Calu3 (cell line): ENCODE results near the gene SMAD7. TPM values are rescaled to one million over a fixed set of nuclear protein-coding genes. Genes with fewer than 3 reads are reported as not detected.

Source experiments
- BruUV-seq: library from RNA; stranded (reverse); fragments of 400-500 nt; replicated peaks from 2 replicates; lab custom pipeline; 2021; lab: Mats Ljungman, UMichigan
- CTCF ChIA-PET: fragments of 300-600 bp; sonication (Branson Sonifier 250); formaldehyde crosslinking; loops from one replicate; lab custom pipeline; 2022; ENCODE audit warnings: antibody characterized with exemption; lab: Charles Lee
- DNase-seq: peaks from one replicate; pipeline ENCODE4 v3.0.0; 2022
- H3K27ac Mint-ChIP-seq: one replicate; pipeline ENCODE4 v1.8.0; 2022; ENCODE audit warnings: mixed read lengths; ENCODE audit not compliant: unreplicated experiment
- H3K27me3 Mint-ChIP-seq: one replicate; pipeline ENCODE4 v1.8.0; 2022; ENCODE audit warnings: mixed read lengths; ENCODE audit not compliant: unreplicated experiment
- H3K36me3 Mint-ChIP-seq: one replicate; pipeline ENCODE4 v1.8.0; 2022; ENCODE audit warnings: mild to moderate bottlenecking, moderate library complexity, mixed read lengths; ENCODE audit not compliant: insufficient read depth, unreplicated experiment
- H3K4me1 Mint-ChIP-seq: one replicate; pipeline ENCODE4 v1.8.0; 2022; ENCODE audit warnings: mild to moderate bottlenecking, low read depth, mixed read lengths; ENCODE audit not compliant: unreplicated experiment
- H3K4me3 Mint-ChIP-seq: one replicate; pipeline ENCODE4 v1.8.0; 2022; ENCODE audit warnings: mild to moderate bottlenecking, low read depth, moderate library complexity, mixed read lengths; ENCODE audit not compliant: unreplicated experiment
- H3K9me3 Mint-ChIP-seq: one replicate; pipeline ENCODE4 v1.8.0; 2022; ENCODE audit warnings: low read depth, mixed read lengths; ENCODE audit not compliant: unreplicated experiment
- intact Hi-C: fragments of 100-400 bp; cut with micrococcal nuclease; formaldehyde crosslinking; loops from one replicate; pipeline ENCODE4 v1.10.0; 2022; ENCODE audit not compliant: unreplicated experiment
- total RNA-seq: library from RNA; stranded (reverse); gene quantifications from 2 replicates; pipeline ENCODE4 v1.2.3, GENCODE V29; 2022
- TF ChIP-seq, protein P1 (sequence below): fragments of 200-600 bp; IDR thresholded peaks from one replicate; pipeline ENCODE4 v1.8.0; 2022; ENCODE audit warnings: antibody characterized with exemption; ENCODE audit not compliant: unreplicated experiment

The SMAD7 gene
- total RNA-seq, 1 experiment from 2014 or later, result 13.7 TPM

DNA sequence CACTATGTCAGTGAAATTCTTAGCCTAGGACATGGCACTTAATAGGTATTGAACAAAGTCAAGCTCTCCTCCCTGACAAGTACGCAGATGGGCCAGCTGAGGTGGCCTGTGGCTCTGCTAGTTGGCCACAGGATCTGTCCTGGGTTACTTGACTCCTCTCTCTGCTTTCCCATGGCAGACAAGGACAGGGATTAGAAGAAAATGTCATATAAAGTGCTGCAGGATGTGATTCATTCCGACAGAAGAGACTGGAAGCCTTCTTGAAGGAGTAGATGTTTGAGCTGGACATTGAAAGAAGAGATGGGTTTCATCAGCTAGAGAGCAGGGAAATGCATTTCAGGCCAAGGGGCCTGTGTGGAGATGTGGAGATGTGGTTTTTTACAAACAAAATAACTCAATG is 46.7 kb downstream of the SMAD7 start:
- Mint-ChIP-seq H3K4me3 (no peak overlapping the region), H3K27ac (no peak overlapping the region), H3K9me3 (peaks cover 16% of the 10 kb centered on the region), H3K4me1 (peaks cover 14% of the 10 kb centered on the region), H3K27me3 (no peaks in the 10 kb centered on the region), H3K36me3 (peaks cover 9% of the 10 kb centered on the region)
- intact Hi-C loops, result no loop called here
- CTCF ChIA-PET, result no interaction called here
- BruUV-seq, result no TSS peak
- TF ChIP-seq, protein P1, sequence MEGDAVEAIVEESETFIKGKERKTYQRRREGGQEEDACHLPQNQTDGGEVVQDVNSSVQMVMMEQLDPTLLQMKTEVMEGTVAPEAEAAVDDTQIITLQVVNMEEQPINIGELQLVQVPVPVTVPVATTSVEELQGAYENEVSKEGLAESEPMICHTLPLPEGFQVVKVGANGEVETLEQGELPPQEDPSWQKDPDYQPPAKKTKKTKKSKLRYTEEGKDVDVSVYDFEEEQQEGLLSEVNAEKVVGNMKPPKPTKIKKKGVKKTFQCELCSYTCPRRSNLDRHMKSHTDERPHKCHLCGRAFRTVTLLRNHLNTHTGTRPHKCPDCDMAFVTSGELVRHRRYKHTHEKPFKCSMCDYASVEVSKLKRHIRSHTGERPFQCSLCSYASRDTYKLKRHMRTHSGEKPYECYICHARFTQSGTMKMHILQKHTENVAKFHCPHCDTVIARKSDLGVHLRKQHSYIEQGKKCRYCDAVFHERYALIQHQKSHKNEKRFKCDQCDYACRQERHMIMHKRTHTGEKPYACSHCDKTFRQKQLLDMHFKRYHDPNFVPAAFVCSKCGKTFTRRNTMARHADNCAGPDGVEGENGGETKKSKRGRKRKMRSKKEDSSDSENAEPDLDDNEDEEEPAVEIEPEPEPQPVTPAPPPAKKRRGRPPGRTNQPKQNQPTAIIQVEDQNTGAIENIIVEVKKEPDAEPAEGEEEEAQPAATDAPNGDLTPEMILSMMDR, result no peak
- no peak for DNase-seq

DNA sequence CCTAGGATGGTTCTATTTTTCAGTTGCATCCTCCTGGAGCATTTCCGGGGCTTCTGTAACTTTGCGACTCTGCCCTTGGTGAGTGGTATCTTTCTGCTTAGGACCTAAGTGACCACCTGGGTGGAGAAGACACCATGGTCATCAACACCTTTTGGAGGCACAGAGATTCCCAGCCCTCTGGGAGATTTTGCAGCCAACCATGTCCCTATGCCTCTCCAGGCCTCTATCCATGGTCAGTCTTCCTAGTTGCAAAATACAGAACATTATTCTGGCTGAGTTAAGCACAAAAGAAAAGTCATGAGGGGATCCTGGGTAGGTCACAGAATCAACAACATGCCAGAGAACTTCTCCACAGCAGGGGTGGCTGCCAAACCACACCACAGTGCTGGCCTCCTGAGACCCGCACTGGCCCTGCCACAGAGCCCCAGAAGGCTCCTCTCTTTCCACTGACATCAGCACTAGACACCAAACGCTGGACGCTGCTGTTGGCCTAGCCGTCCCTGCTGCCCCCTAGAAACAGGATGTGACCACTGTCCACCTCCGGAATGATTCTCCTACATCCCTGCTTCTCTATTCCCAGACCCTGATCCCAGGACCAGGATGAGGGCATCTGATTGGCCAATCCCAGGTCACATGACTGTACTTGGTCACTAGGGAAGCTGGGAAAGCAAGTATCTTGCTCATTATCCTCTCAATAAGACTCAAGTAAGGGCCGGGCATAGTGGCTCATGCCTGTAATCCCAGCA is 47.7 kb downstream of the SMAD7 start:
- peaks cover 9% of the 10 kb centered on the region for H3K36me3 Mint-ChIP-seq
- no peak overlapping the region for H3K4me3 Mint-ChIP-seq
- no TSS peak for BruUV-seq
- TF ChIP-seq, protein P1, result no peak
- no peak overlapping the region for H3K27ac Mint-ChIP-seq
- H3K9me3 Mint-ChIP-seq, result peaks cover 16% of the 10 kb centered on the region
- peaks cover 14% of the 10 kb centered on the region for H3K4me1 Mint-ChIP-seq
- DNase-seq, result no peak
- H3K27me3 Mint-ChIP-seq, result no peaks in the 10 kb centered on the region
- CTCF ChIA-PET, result no interaction called here
- intact Hi-C loops, result no loop called here

DNA sequence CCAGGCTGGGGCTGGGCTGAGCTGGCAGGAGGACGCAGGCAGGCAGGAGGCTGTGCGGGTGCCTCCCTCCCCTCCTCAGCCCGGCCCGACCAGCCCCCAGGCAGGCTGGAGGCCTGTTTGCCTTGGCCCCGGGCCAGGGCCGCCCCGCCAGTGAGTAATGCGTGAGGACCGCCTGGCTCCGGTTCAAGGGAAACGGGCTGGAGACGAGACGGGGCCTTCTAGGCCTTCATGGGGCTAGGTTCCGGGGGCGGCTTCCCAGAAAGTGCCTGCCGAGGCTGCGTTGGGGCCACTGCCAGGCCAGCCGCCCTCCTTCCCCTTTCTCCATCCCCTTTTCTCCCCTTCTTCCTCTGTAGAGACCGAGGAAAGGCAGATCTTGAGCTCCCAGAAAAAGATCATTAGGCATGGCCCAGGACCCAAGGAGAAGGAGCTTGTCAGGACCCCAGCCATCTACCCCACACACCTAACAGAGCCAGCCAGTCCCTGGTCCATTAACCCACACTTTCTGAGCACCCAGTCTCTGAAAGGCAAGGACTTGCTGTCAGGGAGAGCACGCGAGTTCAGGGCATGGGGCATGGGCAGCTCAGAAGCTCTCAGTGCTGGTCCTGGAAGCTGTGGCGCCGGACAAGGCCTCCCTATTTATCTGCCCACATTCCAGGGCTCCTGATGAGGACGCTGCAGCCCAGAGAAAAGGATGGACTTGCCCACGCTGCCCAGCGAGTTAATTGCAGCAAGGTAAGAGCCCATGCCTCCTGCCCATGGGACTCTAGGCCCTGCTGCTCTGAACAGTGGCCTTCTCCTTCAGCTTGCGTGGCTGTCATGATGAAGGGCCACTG is 48.5 kb downstream of the SMAD7 start:
- H3K9me3 Mint-ChIP-seq, result peaks cover 16% of the 10 kb centered on the region
- TF ChIP-seq, protein P1, result no peak
- no TSS peak for BruUV-seq
- H3K36me3 Mint-ChIP-seq, result peaks cover 9% of the 10 kb centered on the region
- intact Hi-C loops, result no loop called here
- H3K27me3 Mint-ChIP-seq, result no peaks in the 10 kb centered on the region
- peak overlapping the region; percentile 35 for H3K4me3 Mint-ChIP-seq
- H3K4me1 Mint-ChIP-seq, result peaks cover 14% of the 10 kb centered on the region
- peak; percentile 95 for DNase-seq
- H3K27ac Mint-ChIP-seq, result peak overlapping the region; percentile 78
- CTCF ChIA-PET, result no interaction called here

DNA sequence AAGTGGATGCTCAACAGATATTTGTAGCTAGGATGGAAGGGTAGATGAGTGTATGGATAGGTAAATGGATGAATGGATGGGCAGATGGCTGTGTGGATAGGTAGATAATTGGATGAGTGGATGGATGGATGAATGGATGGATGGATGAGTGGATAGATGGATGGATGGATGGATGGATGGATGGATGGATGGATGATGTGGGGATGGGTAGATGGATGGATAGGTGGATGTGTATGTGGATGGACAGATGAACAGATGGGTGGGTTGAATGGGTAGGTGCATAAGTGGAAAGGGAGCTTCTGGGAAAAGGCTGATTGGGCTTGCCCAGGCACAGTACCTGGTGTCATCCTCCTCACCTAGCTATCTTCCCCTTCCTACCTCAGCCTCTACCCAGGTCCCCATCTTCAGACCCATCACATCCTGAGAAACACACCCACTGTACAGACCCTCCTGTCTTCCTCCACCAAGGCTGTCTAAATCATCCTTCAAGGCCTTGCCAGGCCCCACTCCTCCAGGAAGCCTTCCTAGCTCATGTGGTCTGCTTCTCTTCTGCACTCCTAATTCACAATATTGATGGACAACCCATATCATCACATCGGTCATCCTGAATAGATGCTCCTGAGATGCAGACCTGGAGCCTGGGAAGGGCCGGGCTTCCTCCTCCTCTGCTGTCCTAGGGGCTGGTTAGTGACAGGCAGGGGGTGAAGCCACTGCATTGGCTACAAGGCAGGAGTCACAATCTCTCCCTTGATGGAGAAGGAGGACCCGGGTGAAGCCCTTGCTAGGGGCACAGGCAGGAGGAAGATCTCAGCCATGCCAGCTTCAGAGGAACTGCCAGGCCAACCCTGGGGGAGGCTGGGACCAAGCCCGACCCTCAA is 49.4 kb downstream of the SMAD7 start:
- H3K4me1 Mint-ChIP-seq, result peaks cover 23% of the 10 kb centered on the region
- BruUV-seq, result no TSS peak

More for the DNA sequence above, 49.4 kb downstream of the SMAD7 start:
- Mint-ChIP-seq H3K4me3 (peak overlapping the region; percentile 35), H3K9me3 (peaks cover 16% of the 10 kb centered on the region), H3K27me3 (no peaks in the 10 kb centered on the region), H3K27ac (peak overlapping the region; percentile 78), H3K36me3 (peaks cover 9% of the 10 kb centered on the region)
- no peak for DNase-seq
- TF ChIP-seq, protein P1, result no peak
- CTCF ChIA-PET, result no interaction called here
- intact Hi-C loops, result no loop called here
